NAMALWA (cell line): Measurements from ENCODE around the gene TIMP2.
"Not testable (repeated sequence)": the region's sequence is repeated elsewhere in the genome, so short reads cannot be mapped to it uniquely, and the experiment has no call there.

Experiments
- DNase-seq: peaks from one replicate; pipeline ENCODE4 v3.0.0-alpha.2; 2015; ENCODE audit warnings: low spot score

The TIMP2 gene

GRCh38 chr17:78933025-78933958, 8.1 kb upstream of the TIMP2 start:
- DNase-seq: peak; percentile 14

- DNase-seq: no peak
Observed at GRCh38 chr17:78929908-78930775, 5.0 kb upstream of the TIMP2 start.

- DNase-seq: no peak
Observed at GRCh38 chr17:78925662-78926555, 722 bp upstream of the TIMP2 start.

GRCh38 chr17:78924481-78925151, 571 bp downstream of the TIMP2 start:
- no peak for DNase-seq

- peak; percentile 71 for DNase-seq
Observed at GRCh38 chr17:78923660-78924453, 1.3 kb downstream of the TIMP2 start.

GRCh38 chr17:78922816-78923498, 2.2 kb downstream of the TIMP2 start:
- DNase-seq: no peak

- no peak for DNase-seq
Observed at GRCh38 chr17:78921437-78921971, 3.7 kb downstream of the TIMP2 start.

- DNase-seq: no peak
Observed at GRCh38 chr17:78920528-78920927, 4.7 kb downstream of the TIMP2 start.

GRCh38 chr17:78919861-78920450, 5.2 kb downstream of the TIMP2 start:
- DNase-seq: no peak

GRCh38 chr17:78918979-78919378, 6.2 kb downstream of the TIMP2 start:
- no peak for DNase-seq

GRCh38 chr17:78917451-78918275, 7.5 kb downstream of the TIMP2 start:
- DNase-seq: no peak

GRCh38 chr17:78915872-78916632, 9.1 kb downstream of the TIMP2 start:
- no peak for DNase-seq

- no peak for DNase-seq
Observed at GRCh38 chr17:78913115-78913514, 12.1 kb downstream of the TIMP2 start.

- no peak for DNase-seq
Observed at GRCh38 chr17:78912082-78912481, 13.1 kb downstream of the TIMP2 start.

- DNase-seq: not testable (repeated sequence)
Observed at GRCh38 chr17:78911543-78911942, 13.6 kb downstream of the TIMP2 start.

GRCh38 chr17:78910497-78911284, 14.5 kb downstream of the TIMP2 start:
- DNase-seq: no peak

- no peak for DNase-seq
Observed at GRCh38 chr17:78908426-78908825, 16.8 kb downstream of the TIMP2 start.
